HepG2 (cell line): Measurements from ENCODE around the gene DDAH2. TPM values are rescaled to one million over a fixed set of nuclear protein-coding genes. Genes with fewer than 3 reads are reported as not detected.

ENCODE experiments used
- ASH2L ChIP-seq: fragments of 300-600, 200-600 bp; sonication (generic); IDR thresholded peaks from 2 replicates; pipeline ENCODE4 v1.7.0; 2017; ENCODE audit warnings: low read depth, mild to moderate bottlenecking, moderate library complexity, mixed read lengths, low read length; ENCODE audit not compliant: insufficient read length
- EHMT2 ChIP-seq: fragments of 200-600 bp; sonication (generic); IDR thresholded peaks from 2 replicates; pipeline ENCODE4 v1.7.0; 2017; ENCODE audit warnings: antibody characterized with exemption, low read depth, low read length, borderline replicate concordance
- GABPB1 ChIP-seq: IDR thresholded peaks from 2 replicates; pipeline ENCODE4 v1.6.1; 2016; ENCODE audit warnings: mild to moderate bottlenecking, missing genetic modification reagents, moderate library complexity, missing compliant biosample characterization
- GTF2F1 ChIP-seq: fragments of 150-350 bp; IDR thresholded peaks from 2 replicates; pipeline ENCODE4 v1.6.1; 2014; ENCODE audit warnings: low read length
- HOXA9 ChIP-seq: sonication (generic); formaldehyde crosslinking; IDR thresholded peaks from 2 replicates; pipeline ENCODE4 v1.8.1; 2022; ENCODE audit warnings: missing genetic modification reagents, mild to moderate bottlenecking, moderate library complexity, borderline replicate concordance
- SCMH1 ChIP-seq: sonication (generic); formaldehyde crosslinking; IDR thresholded peaks from 2 replicates; pipeline ENCODE4 v1.9.0; 2021; ENCODE audit warnings: missing genetic modification reagents, mild to moderate bottlenecking, borderline replicate concordance
- ZBTB14 ChIP-seq: sonication (generic); formaldehyde crosslinking; IDR thresholded peaks from 2 replicates; pipeline ENCODE4 v1.4.0; 2020; ENCODE audit warnings: missing genetic modification reagents
- ZBTB40 ChIP-seq, 2 experiments: fragments of 450-650 bp in 1 of 2; sonication (generic) in 1 of 2; formaldehyde crosslinking in 1 of 2; IDR thresholded peaks; 2 replicates each; pipeline versions ENCODE4 v1.6.1 to v1.8.0; 2016 to 2022; ENCODE audit warnings: antibody characterized with exemption in 1 of 2, mild to moderate bottlenecking in 1 of 2, missing genetic modification reagents in 1 of 2
- ZNF124 ChIP-seq: sonication (generic); formaldehyde crosslinking; IDR thresholded peaks from 2 replicates; pipeline ENCODE4 v1.4.0; 2020; ENCODE audit warnings: missing genetic modification reagents
- ZNF136 ChIP-seq: sonication (generic); formaldehyde crosslinking; IDR thresholded peaks from 2 replicates; pipeline ENCODE4 v1.8.1; 2022; ENCODE audit warnings: low read depth, mild to moderate bottlenecking, moderate library complexity, missing genetic modification reagents
- ZNF205 ChIP-seq: IDR thresholded peaks from 2 replicates; pipeline ENCODE4 v1.6.1; 2018; ENCODE audit warnings: missing biosample characterization, missing genetic modification reagents
- ZNF574 ChIP-seq: sonication (generic); formaldehyde crosslinking; IDR thresholded peaks from 2 replicates; pipeline ENCODE4 v1.4.0; 2020; ENCODE audit warnings: missing genetic modification reagents
- polyA plus RNA-seq, 8 experiments: library from polyadenylated mRNA; depleted of rRNA in 3 of 8; stranded (reverse) in 7 of 8; unstranded in 1 of 8; fragments of >200 nt; fragmentation: Illumina TruSeq in 4 of 8; extraction: Trizol in 4 of 8; gene quantifications; 2 replicates each; pipeline versions ENCODE4 v1.2.1 to v1.2.3, GENCODE V29; 2011 to 2016; ENCODE audit warnings: low read depth in 4 of 8, missing spikeins in 1 of 8, mixed read lengths in 1 of 8; ENCODE audit not compliant: insufficient read depth in 1 of 8
- total RNA-seq, 5 experiments: library from RNA; depleted of rRNA; stranded (reverse); fragments of >200 nt; fragmentation: Illumina TruSeq; extraction: Trizol; gene quantifications; 2 replicates each; pipeline ENCODE4 v1.2.3, GENCODE V29; 2016; ENCODE audit warnings: low read depth in 1 of 5

The DDAH2 gene
- total and polyA plus RNA-seq, 2 of the 13 experiments (the other 11 are each of a cell fraction or from before 2014, with no cell fraction given) = 16.4 to 21.1 TPM

GRCh38 chr6:31769684-31770371 lies 40.7 kb upstream of the DDAH2 start (continued):
- no peak for TF ChIP-seq ZNF574
- 0 out of 2 replicates have a peak, but pooled peaks have one; percentile 75 for TF ChIP-seq ZNF124
- TF ChIP-seq ZBTB40 (IDR thresholded peaks at IDR 0.05) = no peak
- TF ChIP-seq ZBTB40 (CRISPR knock-in tag; IDR thresholded peaks at IDR 0.05) = no peak
- no peak for TF ChIP-seq ZNF136 (CRISPR knock-in tag)
- no peak for TF ChIP-seq ZBTB14
- TF ChIP-seq GABPB1 (CRISPR knock-in tag) = no peak
- TF ChIP-seq ZNF205 (CRISPR knock-in tag) = 0 out of 2 replicates have a peak, but pooled peaks have one; percentile 38
- TF ChIP-seq SCMH1 (CRISPR knock-in tag) = no peak
- TF ChIP-seq GTF2F1 = no peak
- no peak for TF ChIP-seq ASH2L
- TF ChIP-seq HOXA9 = no peak
- TF ChIP-seq EHMT2 = no peak
